Esophagus muscularis mucosa (tissue), 4 donors: ENCODE data around the gene KLHL3.

Experiments
- EP300 ChIP-seq: sonication (generic); formaldehyde crosslinking; IDR thresholded peaks from one replicate; pipeline ENCODE4 v1.6.1; 2017; ENCODE audit warnings: antibody characterized with exemption
- POLR2A ChIP-seq: fragments of 450-650 bp; IDR thresholded peaks from one replicate; pipeline ENCODE4 v1.6.1; 2017; ENCODE audit warnings: antibody characterized with exemption, moderate library complexity, mild to moderate bottlenecking, low read depth
- POLR2AphosphoS5 ChIP-seq, 2 donors: sonication (generic); formaldehyde crosslinking; IDR thresholded peaks; one replicate each; pipeline ENCODE4 v1.6.1; 2017; ENCODE audit warnings: antibody characterized with exemption in 2 of 2
- TF ChIP-seq, protein P1 (sequence below), 3 experiments: fragments of 200-600 bp in 2 of 3; fragments of 450-650 bp in 1 of 3; sonication (generic) in 2 of 3; IDR thresholded peaks; one replicate each; pipeline ENCODE4 v1.5.1; 2017 to 2019; ENCODE audit warnings: antibody characterized with exemption in 3 of 3, mild to moderate bottlenecking in 2 of 3, moderate library complexity in 1 of 3

GRCh38 chr5:137610598-137610997 lies 125.3 kb downstream of the KLHL3 start:
- TF ChIP-seq POLR2A: no peak
- TF ChIP-seq, protein P1, sequence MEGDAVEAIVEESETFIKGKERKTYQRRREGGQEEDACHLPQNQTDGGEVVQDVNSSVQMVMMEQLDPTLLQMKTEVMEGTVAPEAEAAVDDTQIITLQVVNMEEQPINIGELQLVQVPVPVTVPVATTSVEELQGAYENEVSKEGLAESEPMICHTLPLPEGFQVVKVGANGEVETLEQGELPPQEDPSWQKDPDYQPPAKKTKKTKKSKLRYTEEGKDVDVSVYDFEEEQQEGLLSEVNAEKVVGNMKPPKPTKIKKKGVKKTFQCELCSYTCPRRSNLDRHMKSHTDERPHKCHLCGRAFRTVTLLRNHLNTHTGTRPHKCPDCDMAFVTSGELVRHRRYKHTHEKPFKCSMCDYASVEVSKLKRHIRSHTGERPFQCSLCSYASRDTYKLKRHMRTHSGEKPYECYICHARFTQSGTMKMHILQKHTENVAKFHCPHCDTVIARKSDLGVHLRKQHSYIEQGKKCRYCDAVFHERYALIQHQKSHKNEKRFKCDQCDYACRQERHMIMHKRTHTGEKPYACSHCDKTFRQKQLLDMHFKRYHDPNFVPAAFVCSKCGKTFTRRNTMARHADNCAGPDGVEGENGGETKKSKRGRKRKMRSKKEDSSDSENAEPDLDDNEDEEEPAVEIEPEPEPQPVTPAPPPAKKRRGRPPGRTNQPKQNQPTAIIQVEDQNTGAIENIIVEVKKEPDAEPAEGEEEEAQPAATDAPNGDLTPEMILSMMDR (IDR thresholded peaks at IDR 0.05): no peak
- no peak for TF ChIP-seq POLR2AphosphoS5 (IDR thresholded peaks at IDR 0.05)
- no peak for TF ChIP-seq EP300
